PC-3 (cell line): ENCODE measurements around the gene OR5D16.
"Not testable (repeated sequence)": the region's sequence is repeated elsewhere in the genome, so short reads cannot be mapped to it uniquely, and the experiment has no call there.

ENCODE experiments used
- CTCF ChIP-seq: fragments of 300-600 bp; sonication (generic); conservative IDR thresholded peaks from 2 replicates; pipeline ENCODE4 v1.5.1; 2017; ENCODE audit warnings: antibody characterized with exemption, low read depth, mild to moderate bottlenecking, low read length
- EZH2 ChIP-seq: fragments of 300-600 bp; sonication (generic); IDR thresholded peaks from one replicate; pipeline ENCODE4 v1.6.1; 2017; ENCODE audit warnings: antibody characterized with exemption, mild to moderate bottlenecking, low read length; ENCODE audit not compliant: unreplicated experiment
- EZH2phosphoT487 ChIP-seq: fragments of 300-600 bp; sonication (generic); IDR thresholded peaks from 2 replicates; pipeline ENCODE4 v1.6.1; 2018; ENCODE audit warnings: mild to moderate bottlenecking, antibody characterized with exemption, low read length, borderline replicate concordance

- TF ChIP-seq CTCF, EZH2, EZH2phosphoT487: not testable (repeated sequence)
Measured at GRCh38 chr11:55885481-55885880, 46.9 kb downstream of the OR5D16 start.
